ENCODE results near the gene SF3B6.
A peak's percentile ranks its signal among the peaks of the same experiment; 100 is the strongest.

SF3B6 gene

GRCh38 chr2:24088821-24089359 is 12.8 kb upstream of the SF3B6 start:
- no peak for TF ChIP-seq CTCF (IDR thresholded peaks at IDR 0.05; ENCODE audit: control insufficient read depth, extremely low read depth, insufficient read depth)
- DNase-seq (ENCODE audit: low read depth) = no peak
- H3K4me3 ChIP-seq (ENCODE audit: low read depth, low read length) = no peak overlapping the region

GRCh38 chr2:24087032-24087431 is 10.9 kb upstream of the SF3B6 start:
- H3K4me3 ChIP-seq (ENCODE audit: low read depth, low read length) = no peak overlapping the region
- TF ChIP-seq CTCF (IDR thresholded peaks at IDR 0.05; ENCODE audit: control insufficient read depth, extremely low read depth, insufficient read depth) = no peak
- no peak for DNase-seq (ENCODE audit: low read depth)

- no peak overlapping the region for H3K4me3 ChIP-seq (ENCODE audit: low read depth, low read length)
- DNase-seq (ENCODE audit: low read depth) = no peak
- no peak for TF ChIP-seq CTCF (IDR thresholded peaks at IDR 0.05; ENCODE audit: control insufficient read depth, extremely low read depth, insufficient read depth)
These were observed 10.1 kb upstream of the SF3B6 start for GRCh38 chr2:24086241-24086640.

GRCh38 chr2:24085200-24085489 is 9.0 kb upstream of the SF3B6 start:
- no peak for TF ChIP-seq CTCF (IDR thresholded peaks at IDR 0.05; ENCODE audit: control insufficient read depth, extremely low read depth, insufficient read depth)
- no peak for DNase-seq (ENCODE audit: low read depth)
- peak overlapping the region; percentile 57 for H3K4me3 ChIP-seq (ENCODE audit: low read depth, low read length)

GRCh38 chr2:24084386-24085199 is 8.5 kb upstream of the SF3B6 start, which contains the start of gene TP53I3:
Gene TP53I3, minus strand, starts transcription at chr2:24084834. Its CDS starts 508 bp downstream, at chr2:24084326.
- no peak for DNase-seq (ENCODE audit: low read depth)
- peak; percentile 98 for TF ChIP-seq CTCF (IDR thresholded peaks at IDR 0.05; ENCODE audit: control insufficient read depth, extremely low read depth, insufficient read depth)
- peak within 1 kb of the TSS; percentile 57 for H3K4me3 ChIP-seq (ENCODE audit: low read depth, low read length)

- peak overlapping the region; percentile 57 for H3K4me3 ChIP-seq (ENCODE audit: low read depth, low read length)
- peak; percentile 48 for DNase-seq (ENCODE audit: low read depth)
These were observed 7.7 kb upstream of the SF3B6 start for GRCh38 chr2:24083567-24084385.

More at GRCh38 chr2:24083567-24084385, 7.7 kb upstream of the SF3B6 start:
- TF ChIP-seq CTCF (IDR thresholded peaks at IDR 0.05; ENCODE audit: control insufficient read depth, extremely low read depth, insufficient read depth) = no peak
